ENCODE results near the gene STX16. TPM values are rescaled to one million over a fixed set of nuclear protein-coding genes. Genes with fewer than 3 reads are reported as not detected.

The STX16 gene
- polyA plus RNA-seq (ENCODE audit: insufficient read length) = 91.9 TPM
- long read RNA-seq, donor 1, full-length matches to known transcripts = 2 of 2 reads
- long read RNA-seq, donor 1, partial matches to known transcripts = 0 of 2 reads
- long read RNA-seq, donor 1, other reads (novel, unspliced or antisense) = 0 of 2 reads
- long read RNA-seq, donor 2, full-length matches to known transcripts = 1 of 6 reads
- long read RNA-seq, donor 2, partial matches to known transcripts = 5 of 6 reads
- long read RNA-seq, donor 2, other reads (novel, unspliced or antisense) = 0 of 6 reads
- long read RNA-seq, donor 3, full-length matches to known transcripts = 3 of 3 reads
- long read RNA-seq, donor 3, partial matches to known transcripts = 0 of 3 reads
- long read RNA-seq, donor 3, other reads (novel, unspliced or antisense) = 0 of 3 reads
- long read RNA-seq, donor 4 = 0 reads
- long read RNA-seq, donor 5, full-length matches to known transcripts = 2 of 2 reads
- long read RNA-seq, donor 5, partial matches to known transcripts = 0 of 2 reads
- long read RNA-seq, donor 5, other reads (novel, unspliced or antisense) = 0 of 2 reads
- long read RNA-seq, donor 6, full-length matches to known transcripts = 1 of 1 reads
- long read RNA-seq, donor 6, partial matches to known transcripts = 0 of 1 reads
- long read RNA-seq, donor 6, other reads (novel, unspliced or antisense) = 0 of 1 reads
- long read RNA-seq, donor 7, full-length matches to known transcripts = 4 of 11 reads
- long read RNA-seq, donor 7, partial matches to known transcripts = 7 of 11 reads
- long read RNA-seq, donor 7, other reads (novel, unspliced or antisense) = 0 of 11 reads
- long read RNA-seq, donor 8, full-length matches to known transcripts = 1 of 1 reads
- long read RNA-seq, donor 8, partial matches to known transcripts = 0 of 1 reads
- long read RNA-seq, donor 8, other reads (novel, unspliced or antisense) = 0 of 1 reads

- DNase-seq = peak; percentile 85
Observed at GRCh38 chr20:58650776-58651558, at the start of gene STX16. Gene STX16 (plus strand): TSS chr20:58651283. CDS start chr20:58652007, 724 bp downstream.

GRCh38 chr20:58602124-58602523 lies 49.0 kb upstream of the STX16 start:
- no peak for DNase-seq

GRCh38 chr20:58603721-58604120 lies 47.4 kb upstream of the STX16 start:
- no peak for DNase-seq

GRCh38 chr20:58604128-58604881 lies 46.8 kb upstream of the STX16 start:
- DNase-seq = no peak

- no peak for DNase-seq
Observed at GRCh38 chr20:58605292-58606065, 45.6 kb upstream of the STX16 start.

GRCh38 chr20:58606184-58606583 lies 44.9 kb upstream of the STX16 start:
- no peak for DNase-seq

- no peak for DNase-seq
Observed at GRCh38 chr20:58608096-58608840, 42.8 kb upstream of the STX16 start.

- DNase-seq = no peak
Observed at GRCh38 chr20:58609026-58609425, 42.1 kb upstream of the STX16 start.

- DNase-seq = no peak
Observed at GRCh38 chr20:58610071-58610800, 40.8 kb upstream of the STX16 start.

GRCh38 chr20:58610811-58611210 lies 40.3 kb upstream of the STX16 start:
- DNase-seq = no peak

- no peak for DNase-seq
Observed at GRCh38 chr20:58611236-58612030, 39.6 kb upstream of the STX16 start.

GRCh38 chr20:58612121-58612691 lies 38.9 kb upstream of the STX16 start:
- no peak for DNase-seq

GRCh38 chr20:58613061-58613854 lies 37.8 kb upstream of the STX16 start:
- no peak for DNase-seq

GRCh38 chr20:58614366-58614765 lies 36.7 kb upstream of the STX16 start:
- no peak for DNase-seq

GRCh38 chr20:58614984-58615760 lies 35.9 kb upstream of the STX16 start:
- no peak for DNase-seq

GRCh38 chr20:58616411-58616810 lies 34.7 kb upstream of the STX16 start:
- DNase-seq = no peak
